ENCODE measurements around the gene INPP5E.
"Not testable (repeated sequence)": the region's sequence is repeated elsewhere in the genome, so short reads cannot be mapped to it uniquely, and the experiment has no call there.

The INPP5E gene

GRCh38 chr9:136431782-136432350 is 7.8 kb downstream of the INPP5E start:
- Histone ChIP-seq H3K4me3 (ENCODE audit: low read length) (no peak overlapping the region), H3K9ac (ENCODE audit: low read depth, low read length) (no peak overlapping the region), H3K9me3 (replicated peaks; ENCODE audit: low read length) (no peaks in the 10 kb centered on the region), H3K27me3 (ENCODE audit: control insufficient read depth, insufficient read depth, low read length) (no peaks in the 10 kb centered on the region), H3K4me2 (ENCODE audit: low read length) (no peak overlapping the region), H3K4me1 (ENCODE audit: control insufficient read depth, insufficient read depth, low read length) (peaks cover 7% of the 10 kb centered on the region), H3K36me3 (ENCODE audit: insufficient read depth, low read length) (peaks cover 44% of the 10 kb centered on the region)

- Histone ChIP-seq H3K9ac (ENCODE audit: low read depth, low read length) (no peak overlapping the region), H3K27me3 (ENCODE audit: control insufficient read depth, insufficient read depth, low read length) (no peaks in the 10 kb centered on the region), H3K36me3 (ENCODE audit: insufficient read depth, low read length) (peaks cover 36% of the 10 kb centered on the region), H3K4me3 (ENCODE audit: low read length) (no peak overlapping the region), H3K9me3 (replicated peaks; ENCODE audit: low read length) (no peaks in the 10 kb centered on the region), H3K4me2 (ENCODE audit: low read length) (no peak overlapping the region), H3K4me1 (ENCODE audit: control insufficient read depth, insufficient read depth, low read length) (no peaks in the 10 kb centered on the region)
Observed at GRCh38 chr9:136430588-136431234, 8.9 kb downstream of the INPP5E start.

- H3K4me1 ChIP-seq (ENCODE audit: control insufficient read depth, insufficient read depth, low read length), result no peaks in the 10 kb centered on the region
- H3K9ac ChIP-seq (ENCODE audit: low read depth, low read length), result no peak overlapping the region
- H3K36me3 ChIP-seq (ENCODE audit: insufficient read depth, low read length), result peaks cover 35% of the 10 kb centered on the region
- H3K9me3 ChIP-seq (replicated peaks; ENCODE audit: low read length), result no peaks in the 10 kb centered on the region
- no peak overlapping the region for H3K4me3 ChIP-seq (ENCODE audit: low read length)
- H3K4me2 ChIP-seq (ENCODE audit: low read length), result no peak overlapping the region
- no peaks in the 10 kb centered on the region for H3K27me3 ChIP-seq (ENCODE audit: control insufficient read depth, insufficient read depth, low read length)
Observed at GRCh38 chr9:136429683-136430491, 9.8 kb downstream of the INPP5E start.

- no peak overlapping the region for H3K9ac ChIP-seq (ENCODE audit: low read depth, low read length)
- no peaks in the 10 kb centered on the region for H3K27me3 ChIP-seq (ENCODE audit: control insufficient read depth, insufficient read depth, low read length)
- no peak overlapping the region for H3K4me3 ChIP-seq (ENCODE audit: low read length)
- no peaks in the 10 kb centered on the region for H3K4me1 ChIP-seq (ENCODE audit: control insufficient read depth, insufficient read depth, low read length)
- H3K4me2 ChIP-seq (ENCODE audit: low read length), result no peak overlapping the region
- no peaks in the 10 kb centered on the region for H3K9me3 ChIP-seq (replicated peaks; ENCODE audit: low read length)
- peaks cover 42% of the 10 kb centered on the region for H3K36me3 ChIP-seq (ENCODE audit: insufficient read depth, low read length)
Observed at GRCh38 chr9:136429075-136429628, 10.5 kb downstream of the INPP5E start.

DNA sequence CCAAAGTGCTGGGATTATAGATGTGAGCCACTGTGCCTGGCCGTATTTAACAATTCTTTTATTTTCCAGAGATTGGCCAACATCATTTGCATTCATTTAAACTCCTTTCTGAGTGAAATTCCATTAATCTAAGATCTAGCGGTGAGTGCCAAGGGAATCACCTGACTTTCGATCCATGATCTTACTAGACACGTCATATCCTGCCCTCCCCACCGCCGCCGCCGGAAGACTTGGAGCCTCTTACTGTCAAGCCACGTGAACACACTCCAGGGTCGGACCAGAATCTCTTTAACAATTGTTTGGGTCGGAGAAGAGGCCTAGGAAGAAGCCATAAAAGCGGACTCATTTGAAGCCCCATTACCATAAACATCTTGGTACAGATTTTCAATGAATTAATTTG is 12.9 kb downstream of the INPP5E start:
- Histone ChIP-seq H3K9ac (ENCODE audit: low read depth, low read length) (no peak overlapping the region), H3K9me3 (replicated peaks; ENCODE audit: low read length) (no peaks in the 10 kb centered on the region), H3K27me3 (ENCODE audit: control insufficient read depth, insufficient read depth, low read length) (no peaks in the 10 kb centered on the region), H3K4me2 (ENCODE audit: low read length) (no peak overlapping the region), H3K4me1 (ENCODE audit: control insufficient read depth, insufficient read depth, low read length) (no peaks in the 10 kb centered on the region), H3K4me3 (ENCODE audit: low read length) (no peak overlapping the region), H3K36me3 (ENCODE audit: insufficient read depth, low read length) (peaks cover 60% of the 10 kb centered on the region)

GRCh38 chr9:136425367-136425766 is 14.3 kb downstream of the INPP5E start:
- peaks cover 63% of the 10 kb centered on the region for H3K36me3 ChIP-seq (ENCODE audit: insufficient read depth, low read length)
- H3K4me1 ChIP-seq (ENCODE audit: control insufficient read depth, insufficient read depth, low read length); H3K4me2 ChIP-seq (ENCODE audit: low read length); H3K9me3 ChIP-seq (replicated peaks; ENCODE audit: low read length); H3K27me3 ChIP-seq (ENCODE audit: control insufficient read depth, insufficient read depth, low read length); H3K4me3 ChIP-seq (ENCODE audit: low read length); H3K9ac ChIP-seq (ENCODE audit: low read depth, low read length): not testable (repeated sequence)

- Histone ChIP-seq H3K4me3 (ENCODE audit: low read length) (no peak overlapping the region), H3K36me3 (ENCODE audit: insufficient read depth, low read length) (peaks cover 60% of the 10 kb centered on the region), H3K27me3 (ENCODE audit: control insufficient read depth, insufficient read depth, low read length) (no peaks in the 10 kb centered on the region), H3K9ac (ENCODE audit: low read depth, low read length) (no peak overlapping the region), H3K9me3 (replicated peaks; ENCODE audit: low read length) (no peaks in the 10 kb centered on the region), H3K4me1 (ENCODE audit: control insufficient read depth, insufficient read depth, low read length) (no peaks in the 10 kb centered on the region), H3K4me2 (ENCODE audit: low read length) (no peak overlapping the region)
Observed at GRCh38 chr9:136424750-136425362, 14.8 kb downstream of the INPP5E start.

GRCh38 chr9:136423432-136424146 is 16.1 kb downstream of the INPP5E start:
- Histone ChIP-seq H3K9me3 (replicated peaks; ENCODE audit: low read length) (no peaks in the 10 kb centered on the region), H3K4me1 (ENCODE audit: control insufficient read depth, insufficient read depth, low read length) (no peaks in the 10 kb centered on the region), H3K9ac (ENCODE audit: low read depth, low read length) (no peak overlapping the region), H3K27me3 (ENCODE audit: control insufficient read depth, insufficient read depth, low read length) (no peaks in the 10 kb centered on the region), H3K4me3 (ENCODE audit: low read length) (no peak overlapping the region), H3K4me2 (ENCODE audit: low read length) (no peak overlapping the region), H3K36me3 (ENCODE audit: insufficient read depth, low read length) (peaks cover 59% of the 10 kb centered on the region)

GRCh38 chr9:136422876-136423275 is 16.8 kb downstream of the INPP5E start:
- no peak overlapping the region for H3K9ac ChIP-seq (ENCODE audit: low read depth, low read length)
- peaks cover 65% of the 10 kb centered on the region for H3K36me3 ChIP-seq (ENCODE audit: insufficient read depth, low read length)
- H3K4me1 ChIP-seq (ENCODE audit: control insufficient read depth, insufficient read depth, low read length), result no peaks in the 10 kb centered on the region
- H3K4me2 ChIP-seq (ENCODE audit: low read length), result no peak overlapping the region
- no peaks in the 10 kb centered on the region for H3K9me3 ChIP-seq (replicated peaks; ENCODE audit: low read length)
- H3K27me3 ChIP-seq (ENCODE audit: control insufficient read depth, insufficient read depth, low read length), result no peaks in the 10 kb centered on the region
- no peak overlapping the region for H3K4me3 ChIP-seq (ENCODE audit: low read length)

DNA sequence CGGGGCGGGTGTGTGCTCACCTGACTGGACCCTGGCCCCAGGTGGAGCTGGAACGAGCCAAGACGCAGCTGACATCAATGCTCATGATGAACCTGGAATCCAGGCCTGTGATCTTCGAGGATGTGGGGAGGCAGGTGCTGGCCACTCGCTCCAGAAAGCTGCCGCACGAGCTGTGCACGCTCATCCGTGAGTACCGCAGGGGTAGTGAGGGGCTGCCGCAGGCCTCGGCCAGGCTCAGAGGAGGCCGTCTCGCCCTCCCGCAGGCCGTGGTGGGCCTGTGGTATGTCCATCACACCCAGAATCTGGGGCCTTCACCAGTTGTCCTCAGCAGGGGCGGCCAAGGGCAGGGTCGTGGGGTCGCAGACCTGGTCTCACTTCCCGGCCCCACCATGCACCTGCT is 17.9 kb downstream of the INPP5E start:
- Histone ChIP-seq H3K9me3 (replicated peaks; ENCODE audit: low read length) (no peaks in the 10 kb centered on the region), H3K4me2 (ENCODE audit: low read length) (no peak overlapping the region), H3K4me1 (ENCODE audit: control insufficient read depth, insufficient read depth, low read length) (peaks cover under 1% of the 10 kb centered on the region), H3K36me3 (ENCODE audit: insufficient read depth, low read length) (peaks cover 71% of the 10 kb centered on the region), H3K27me3 (ENCODE audit: control insufficient read depth, insufficient read depth, low read length) (no peaks in the 10 kb centered on the region), H3K9ac (ENCODE audit: low read depth, low read length) (no peak overlapping the region), H3K4me3 (ENCODE audit: low read length) (no peak overlapping the region)

DNA sequence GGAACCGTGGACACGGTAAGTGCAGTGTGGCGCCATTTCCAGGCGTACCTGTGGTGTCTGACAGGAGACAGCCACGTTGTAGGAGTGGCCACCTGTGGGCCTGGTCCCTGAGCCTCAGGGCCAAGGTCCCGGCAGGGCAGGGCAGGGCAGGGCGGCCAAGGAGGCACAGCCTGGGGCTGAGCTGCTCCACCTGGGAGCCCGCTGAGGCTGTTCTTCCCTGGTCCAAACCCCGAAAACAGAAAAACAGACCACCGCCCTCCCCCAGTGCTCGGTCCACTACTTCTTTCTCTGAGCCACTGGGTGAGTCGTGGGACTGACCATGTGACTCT is 20.6 kb downstream of the INPP5E start:
- Histone ChIP-seq H3K9me3 (replicated peaks; ENCODE audit: low read length) (no peaks in the 10 kb centered on the region), H3K9ac (ENCODE audit: low read depth, low read length) (no peak overlapping the region), H3K36me3 (ENCODE audit: insufficient read depth, low read length) (peaks cover 83% of the 10 kb centered on the region), H3K4me1 (ENCODE audit: control insufficient read depth, insufficient read depth, low read length) (peaks cover 3% of the 10 kb centered on the region), H3K4me2 (ENCODE audit: low read length) (no peak overlapping the region), H3K27me3 (ENCODE audit: control insufficient read depth, insufficient read depth, low read length) (no peaks in the 10 kb centered on the region), H3K4me3 (ENCODE audit: low read length) (no peak overlapping the region)

Measured in skeletal muscle satellite cell (primary cell).